Mammary epithelial cell (primary cell): ENCODE results near the gene EPHB2.

Experiments
- CTCF ChIP-seq, 2 donors: IDR thresholded peaks in 1 of 2; conservative IDR thresholded peaks in 1 of 2; 2 replicates each; pipeline ENCODE4 v1.5.1; 2011 to 2012; ENCODE audit warnings: inconsistent platforms in 2 of 2, low read length in 2 of 2, mild to moderate bottlenecking in 2 of 2, control low read depth in 1 of 2, low read depth in 1 of 2; ENCODE audit not compliant: insufficient read depth in 1 of 2; ENCODE audit errors: extremely low read depth in 1 of 2
- EZH2 ChIP-seq: IDR thresholded peaks from 2 replicates; pipeline ENCODE4 v1.6.1; 2012; ENCODE audit warnings: low read length, inconsistent platforms, borderline replicate concordance

- TF ChIP-seq EZH2: no peak
- TF ChIP-seq CTCF (conservative IDR thresholded peaks at IDR 0.05 in 1 of 2, IDR thresholded peaks at IDR 0.05 in 1 of 2; ENCODE audit: extremely low read depth in 1 of 2, insufficient read depth in 1 of 2, low read depth in 1 of 2, low read length in 2 of 2): no peak
Measured at GRCh38 chr1:22860883-22861385, 150.3 kb downstream of the EPHB2 start.
